ENCODE data around the gene PAPSS1. TPM values are rescaled to one million over a fixed set of nuclear protein-coding genes. Genes with fewer than 3 reads are reported as not detected.
A peak's percentile ranks its signal among the peaks of the same experiment; 100 is the strongest.
"Not testable (repeated sequence)": the region's sequence is repeated elsewhere in the genome, so short reads cannot be mapped to it uniquely, and the experiment has no call there.

The PAPSS1 gene
- total RNA-seq, 1 donor from 2014 or later = 97.9 TPM

- DNase-seq (ENCODE audit: low read depth, low spot score) = peak; percentile 24
Measured at GRCh38 chr4:107689912-107690587, 30.0 kb downstream of the PAPSS1 start.

DNA sequence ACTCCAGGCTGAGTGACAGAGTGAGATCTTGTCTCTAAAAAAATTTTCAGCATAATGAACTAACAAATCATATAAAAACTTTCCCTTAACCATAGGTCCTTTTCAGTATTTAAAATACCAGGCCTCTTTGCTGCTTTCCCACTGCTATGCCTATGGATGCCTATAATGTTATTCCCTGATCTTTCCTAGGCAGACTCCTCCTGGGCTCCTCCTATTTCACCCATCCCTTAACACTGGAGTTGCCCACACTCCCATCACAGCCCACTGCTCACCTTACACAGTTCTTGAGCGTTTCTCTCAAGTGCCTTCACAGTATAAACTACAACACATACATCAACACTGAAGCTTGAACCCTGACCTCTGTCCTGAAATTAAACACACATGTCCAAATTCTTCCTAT is 31.6 kb downstream of the PAPSS1 start:
- no peak for DNase-seq (ENCODE audit: low read depth, low spot score)

- DNase-seq (ENCODE audit: low read depth, low spot score) = no peak
Measured at GRCh38 chr4:107685740-107686139, 34.3 kb downstream of the PAPSS1 start.

GRCh38 chr4:107683873-107684272 is 36.2 kb downstream of the PAPSS1 start:
- no peak for DNase-seq (ENCODE audit: low read depth, low spot score)

DNA sequence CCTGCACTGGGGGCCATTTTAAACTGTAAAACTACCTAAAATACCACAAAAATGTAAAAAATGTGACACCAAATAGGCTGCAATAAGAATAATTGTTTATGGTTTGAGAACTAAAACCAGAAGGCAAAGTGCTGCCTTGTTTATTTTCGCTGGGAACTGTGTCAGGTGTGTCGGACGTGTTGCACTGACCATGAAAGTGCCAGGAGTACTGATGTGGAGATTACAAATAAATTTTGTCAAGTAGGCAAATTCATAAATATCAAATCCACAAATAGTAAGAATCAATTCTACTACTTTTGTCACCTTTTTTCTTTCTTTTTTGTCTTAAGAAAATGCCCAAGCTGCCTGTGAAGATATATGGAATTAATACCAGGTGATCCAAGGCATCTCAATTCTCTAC is 37.7 kb downstream of the PAPSS1 start:
- DNase-seq (ENCODE audit: low read depth, low spot score) = no peak

DNA sequence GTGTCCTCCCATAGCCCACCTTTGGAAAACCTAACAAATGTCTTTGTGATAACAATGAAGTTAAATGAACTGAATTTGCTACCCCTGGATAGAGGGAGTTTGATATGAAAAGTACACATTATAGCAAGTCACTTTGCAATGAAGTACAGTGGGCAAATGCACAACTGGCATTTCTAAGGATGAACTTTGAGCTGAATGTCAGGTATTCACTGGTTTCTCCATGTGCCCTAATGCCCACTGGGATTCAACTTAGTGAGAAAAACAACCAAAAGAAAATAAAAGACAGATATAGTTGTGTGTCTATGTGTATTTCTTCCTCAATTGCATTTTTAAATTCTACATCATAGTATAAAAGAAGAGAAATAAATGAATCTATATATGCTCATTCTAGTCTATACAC is 51.0 kb downstream of the PAPSS1 start:
- DNase-seq (ENCODE audit: low read depth, low spot score) = no peak

DNA sequence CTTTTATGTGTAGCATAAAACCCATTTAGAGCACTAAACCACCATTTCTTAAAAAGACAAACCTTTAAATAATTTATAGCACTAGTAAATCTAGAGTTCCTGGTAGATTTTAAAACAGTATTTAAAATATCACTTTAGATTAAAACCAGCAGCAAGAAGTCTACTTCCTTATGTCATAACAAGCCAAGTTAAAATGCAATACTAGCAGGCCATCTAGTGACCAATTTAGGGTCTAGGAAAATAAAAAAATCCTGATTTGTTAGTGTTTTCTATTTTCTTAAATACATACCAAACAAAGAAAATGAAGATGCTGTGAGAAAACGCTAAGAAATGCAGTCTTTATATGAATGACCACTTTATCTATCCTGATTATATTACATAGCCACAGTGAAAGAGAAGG is 53.9 kb downstream of the PAPSS1 start:
- no peak for DNase-seq (ENCODE audit: low read depth, low spot score)

DNA sequence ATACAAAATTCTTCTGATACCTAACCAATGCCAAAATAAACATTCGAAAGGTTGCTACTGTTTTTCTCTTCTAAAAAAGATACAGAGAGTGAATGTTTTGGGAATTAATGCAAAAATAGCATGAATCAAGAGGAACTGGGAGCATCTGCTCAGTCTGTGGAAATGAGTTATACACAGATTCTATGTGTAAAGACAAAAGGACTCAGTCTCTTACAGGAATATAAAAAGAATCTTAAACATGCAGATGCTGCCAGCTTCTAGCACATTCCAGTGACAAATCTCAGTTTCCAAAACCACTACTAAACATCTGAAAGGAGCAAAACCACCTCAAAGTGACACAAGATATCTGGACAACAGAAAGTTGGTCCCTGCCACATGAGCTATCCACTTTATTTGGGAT is 55.0 kb downstream of the PAPSS1 start:
- no peak for DNase-seq (ENCODE audit: low read depth, low spot score)

- no peak for DNase-seq (ENCODE audit: low read depth, low spot score)
Measured at GRCh38 chr4:107658400-107659336, 61.4 kb downstream of the PAPSS1 start.

DNA sequence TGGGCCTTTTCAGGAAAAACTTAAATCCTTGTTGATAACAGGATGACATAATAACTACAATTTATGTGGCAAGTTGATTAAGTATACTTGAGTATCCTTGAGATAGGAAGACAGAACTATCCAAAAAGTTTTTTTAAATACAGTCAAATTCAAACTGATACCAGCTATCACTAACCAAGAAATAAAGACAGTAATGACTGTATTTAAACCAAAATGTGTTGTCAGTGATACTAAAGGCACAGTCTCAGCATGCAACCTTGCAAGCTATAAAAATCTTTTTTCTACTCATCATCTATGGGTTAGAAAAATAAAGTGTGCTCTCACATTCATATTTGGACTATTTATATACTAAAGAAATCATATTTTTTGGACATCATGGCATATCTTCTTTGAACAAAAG is 64.7 kb downstream of the PAPSS1 start:
- DNase-seq (ENCODE audit: low read depth, low spot score) = no peak

DNA sequence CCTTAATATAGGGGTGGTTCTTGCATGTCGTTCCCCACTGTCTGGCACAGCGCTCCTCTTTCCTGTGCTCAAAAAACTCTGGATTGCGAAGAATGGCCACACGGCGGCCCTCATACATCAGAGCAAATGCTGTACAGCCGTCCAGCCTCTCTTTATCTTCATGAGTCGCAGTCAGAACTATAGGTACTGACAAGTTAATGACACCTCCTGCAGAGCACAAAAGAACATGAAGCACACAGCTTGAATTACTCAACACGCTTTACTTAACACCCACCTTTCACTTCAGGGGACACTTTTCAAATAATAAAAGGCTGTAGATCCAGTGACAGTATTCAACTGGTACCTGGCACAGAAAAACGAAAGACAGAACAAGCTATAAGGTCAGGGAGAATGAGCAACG is 65.3 kb downstream of the PAPSS1 start:
- DNase-seq (ENCODE audit: low read depth, low spot score) = no peak

DNA sequence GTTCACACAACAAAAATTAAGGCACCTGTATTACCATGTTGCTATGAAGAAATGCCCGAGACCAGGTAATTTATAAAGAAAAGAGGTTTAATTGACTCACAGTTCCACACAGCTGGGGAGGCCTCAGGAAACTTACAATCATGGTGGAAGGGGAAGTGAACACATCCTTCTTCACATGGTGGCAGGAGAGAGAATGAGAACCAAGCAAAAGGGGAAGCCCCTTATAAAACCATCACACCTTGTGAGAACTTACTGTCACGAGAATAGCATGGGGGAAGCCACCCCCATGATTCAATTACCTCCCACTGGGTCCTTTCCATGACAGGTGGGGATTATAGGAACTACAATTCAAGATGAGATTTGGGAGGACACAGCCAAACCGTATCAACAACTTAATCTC is 68.6 kb downstream of the PAPSS1 start:
- not testable (repeated sequence) for DNase-seq (ENCODE audit: low read depth, low spot score)

DNA sequence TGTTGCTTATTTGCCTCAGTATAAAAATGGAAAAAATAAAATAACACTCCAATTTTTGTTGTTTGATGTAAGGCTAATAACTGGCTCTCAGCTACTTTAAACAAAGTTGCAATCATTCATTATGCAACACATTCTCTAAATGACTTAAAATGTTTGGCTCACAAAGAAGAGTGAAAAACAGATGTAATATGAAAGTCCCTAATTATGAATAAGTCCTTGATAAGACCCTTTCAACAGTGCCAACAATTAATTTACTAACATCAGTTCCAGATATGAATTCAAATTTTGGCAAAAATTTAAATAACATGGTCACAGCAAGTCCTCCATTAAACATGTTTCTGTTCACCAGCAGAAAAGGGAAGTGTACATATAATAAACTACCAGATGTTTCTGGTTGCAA is 69.8 kb downstream of the PAPSS1 start:
- no peak for DNase-seq (ENCODE audit: low read depth, low spot score)

- DNase-seq (ENCODE audit: low read depth, low spot score) = no peak
Measured at GRCh38 chr4:107648178-107648991, 71.6 kb downstream of the PAPSS1 start.

- no peak for DNase-seq (ENCODE audit: low read depth, low spot score)
Measured at GRCh38 chr4:107647591-107647990, 72.4 kb downstream of the PAPSS1 start.

DNA sequence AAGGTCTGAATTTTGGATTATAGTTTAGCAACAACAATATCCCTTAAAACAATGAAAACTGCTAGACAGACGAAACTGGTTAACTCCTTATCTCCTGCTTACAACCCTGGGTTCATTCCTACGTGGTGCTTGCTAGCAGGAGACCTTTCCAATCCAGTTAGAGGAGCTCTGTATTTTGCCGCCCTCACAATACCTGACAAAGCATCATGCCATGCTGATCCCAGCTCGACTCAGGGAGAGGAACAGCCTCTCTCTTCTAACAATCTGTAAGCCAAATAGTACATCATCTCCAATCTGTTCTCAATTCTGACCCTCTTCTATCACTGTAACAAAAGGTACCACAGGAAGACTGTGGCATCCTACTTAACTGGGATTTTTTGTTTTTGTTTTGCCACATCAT is 74.4 kb downstream of the PAPSS1 start:
- DNase-seq (ENCODE audit: low read depth, low spot score) = no peak

GRCh38 chr4:107643021-107643420 is 77.0 kb downstream of the PAPSS1 start:
- no peak for DNase-seq (ENCODE audit: low read depth, low spot score)

GRCh38 chr4:107640878-107641277 is 79.2 kb downstream of the PAPSS1 start:
- DNase-seq (ENCODE audit: low read depth, low spot score) = no peak

DNA sequence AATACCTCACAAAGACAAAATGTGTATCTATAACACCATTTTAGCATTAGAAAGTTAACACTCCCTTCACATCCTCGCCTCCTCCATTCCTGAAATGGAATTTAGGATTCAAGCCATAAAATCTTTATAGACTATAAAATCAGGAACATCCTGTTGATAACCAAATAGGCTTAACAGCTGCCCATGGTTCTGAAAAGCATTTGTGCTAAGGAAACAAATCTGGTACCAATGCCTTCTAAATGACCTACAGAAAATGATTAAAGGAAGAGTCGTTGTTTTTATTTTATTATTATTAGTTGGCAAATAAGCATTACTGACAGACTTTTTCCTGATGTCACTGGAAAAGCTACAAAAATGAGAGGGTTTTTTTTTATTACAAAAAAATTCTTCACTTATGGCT is 79.8 kb downstream of the PAPSS1 start:
- DNase-seq (ENCODE audit: low read depth, low spot score) = no peak

DNA sequence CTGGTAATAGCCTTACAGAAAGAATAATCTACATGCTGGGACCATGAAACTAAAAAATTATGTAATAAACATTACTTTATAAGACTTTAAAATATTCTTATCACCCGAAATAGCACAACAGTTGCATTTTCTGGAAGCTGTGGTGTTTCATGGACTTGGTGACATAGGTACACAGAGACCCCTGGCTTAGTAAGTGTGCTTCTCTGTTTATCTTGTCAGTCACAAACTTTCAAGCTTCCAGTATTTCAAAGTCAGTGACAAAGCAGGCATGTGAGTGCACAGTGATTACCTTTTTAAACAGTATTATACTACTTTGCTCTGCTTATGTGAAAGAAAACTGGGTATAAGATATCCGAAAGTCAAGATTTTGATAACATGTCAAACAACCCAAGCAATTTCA is 84.3 kb downstream of the PAPSS1 start:
- DNase-seq (ENCODE audit: low read depth, low spot score) = no peak

DNA sequence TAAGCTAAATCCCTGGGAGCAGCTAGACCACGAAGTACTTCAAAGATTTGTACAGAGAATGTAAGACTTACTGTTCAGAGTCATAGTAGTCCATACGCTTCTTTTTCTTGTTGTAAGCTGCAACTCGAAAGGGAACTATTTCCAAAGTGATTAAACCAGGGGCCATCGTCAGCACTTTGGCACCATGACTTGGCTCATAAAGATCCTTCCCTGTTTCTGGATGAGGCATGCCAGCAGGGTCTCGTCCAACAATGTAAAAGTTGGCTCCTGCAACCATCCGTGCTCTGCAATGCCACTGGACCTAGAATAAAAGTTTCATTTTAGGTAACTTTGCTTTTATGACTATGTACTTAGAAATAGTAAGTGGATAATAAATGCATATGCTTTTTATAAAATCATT is 88.5 kb downstream of the PAPSS1 start:
- no peak for DNase-seq (ENCODE audit: low read depth, low spot score)

GRCh38 chr4:107630185-107630705 is 89.8 kb downstream of the PAPSS1 start:
- no peak for DNase-seq (ENCODE audit: low read depth, low spot score)
